ENCODE measurements around the gene ITPR1.

The ITPR1 gene

DNA sequence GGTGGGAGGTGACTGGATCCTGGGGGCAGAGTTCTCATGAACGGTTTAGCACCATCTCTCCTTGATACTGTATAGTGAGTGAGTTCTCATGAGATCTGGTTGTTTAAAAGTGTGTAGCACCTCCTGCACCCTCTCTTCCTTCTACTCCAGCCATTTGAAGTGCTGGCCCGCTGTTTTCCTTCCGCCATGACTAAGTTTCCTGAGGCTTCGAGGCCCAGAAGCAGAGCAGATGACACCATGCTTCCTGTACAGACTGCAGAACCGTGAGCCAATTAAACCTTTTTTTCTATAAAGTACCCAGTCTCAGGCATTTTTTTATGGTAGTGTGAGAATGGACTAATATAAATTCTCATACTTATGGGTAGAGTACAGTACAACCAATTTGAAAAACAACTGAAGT lies 362.5 kb downstream of the ITPR1 start:
- DNase-seq (ENCODE audit: low read depth): no peak

DNA sequence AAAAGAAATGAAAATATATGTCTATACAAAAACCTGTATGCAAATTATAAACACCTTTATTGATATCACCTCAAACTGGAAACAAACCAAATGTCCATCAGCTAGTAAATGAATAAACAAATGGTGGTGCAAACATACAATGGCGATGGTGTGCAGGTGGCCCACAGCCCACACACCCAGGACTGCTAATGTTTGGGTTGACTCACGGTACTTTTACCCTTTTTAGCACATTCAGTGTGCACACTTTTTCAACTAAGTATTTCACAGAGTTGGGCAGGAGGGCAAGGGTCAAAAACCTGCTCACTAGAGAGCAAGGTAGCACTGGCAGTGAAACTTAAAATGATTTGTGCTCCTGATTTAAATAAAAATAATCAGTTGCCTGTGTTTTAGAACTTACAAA lies 363.0 kb downstream of the ITPR1 start:
- no peak for DNase-seq (ENCODE audit: low read depth)

DNA sequence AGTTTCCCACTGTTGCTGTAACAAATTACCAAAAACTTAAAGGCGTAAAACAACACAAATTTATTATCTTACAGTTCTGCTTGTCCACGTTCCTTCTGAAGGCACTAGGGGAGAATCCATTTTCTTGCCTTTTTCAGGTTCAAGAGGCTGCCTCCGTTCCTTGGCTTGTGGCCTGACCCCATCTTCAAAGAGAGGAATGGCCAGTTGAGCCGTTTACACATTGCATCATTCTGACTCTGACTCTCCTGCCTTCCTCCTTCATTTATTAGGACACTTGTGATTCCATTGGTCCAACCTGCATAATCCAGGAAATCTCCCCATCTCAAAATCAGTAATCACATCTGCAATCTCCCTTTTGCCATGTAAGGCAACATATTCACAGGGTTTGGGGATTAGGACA lies 363.4 kb downstream of the ITPR1 start:
- no peak for DNase-seq (ENCODE audit: low read depth)

DNA sequence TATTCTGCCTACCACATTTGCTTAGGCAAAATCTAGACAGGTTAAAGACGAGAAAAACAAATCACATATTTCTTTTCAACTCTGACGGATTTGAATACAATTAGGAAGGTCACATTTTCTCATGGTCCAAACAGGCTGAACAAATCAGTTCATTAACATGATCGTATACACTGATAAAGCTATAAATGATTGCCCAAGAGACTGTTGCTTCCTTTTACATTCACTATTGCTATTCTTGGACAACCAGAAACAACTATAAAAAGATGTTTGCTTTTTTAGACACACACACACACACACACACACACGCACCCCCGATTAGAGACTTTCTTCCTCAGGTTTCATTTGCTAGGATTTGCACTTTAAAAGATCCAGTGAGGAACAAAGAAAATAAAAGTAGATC lies 363.8 kb downstream of the ITPR1 start:
- DNase-seq (ENCODE audit: low read depth): no peak

DNA sequence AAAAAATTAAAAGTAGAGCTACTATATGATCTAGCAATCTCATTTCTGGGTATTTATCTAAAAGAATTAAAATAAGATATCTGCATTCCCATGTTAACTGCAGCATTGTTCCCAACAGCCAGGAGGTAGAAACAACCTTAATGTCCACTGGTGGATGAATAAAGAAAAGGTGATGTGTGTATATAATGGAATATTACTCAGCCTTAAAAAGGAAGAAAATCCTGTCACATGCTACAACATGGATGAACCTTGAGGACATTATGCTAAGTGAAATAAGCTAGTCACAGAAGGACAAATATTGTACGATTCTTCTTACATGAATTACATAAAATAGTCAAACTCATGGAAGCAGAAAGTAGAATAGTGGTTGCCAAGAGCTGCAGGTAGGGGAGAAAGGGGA lies 366.6 kb downstream of the ITPR1 start:
- DNase-seq (ENCODE audit: low read depth): no peak

DNA sequence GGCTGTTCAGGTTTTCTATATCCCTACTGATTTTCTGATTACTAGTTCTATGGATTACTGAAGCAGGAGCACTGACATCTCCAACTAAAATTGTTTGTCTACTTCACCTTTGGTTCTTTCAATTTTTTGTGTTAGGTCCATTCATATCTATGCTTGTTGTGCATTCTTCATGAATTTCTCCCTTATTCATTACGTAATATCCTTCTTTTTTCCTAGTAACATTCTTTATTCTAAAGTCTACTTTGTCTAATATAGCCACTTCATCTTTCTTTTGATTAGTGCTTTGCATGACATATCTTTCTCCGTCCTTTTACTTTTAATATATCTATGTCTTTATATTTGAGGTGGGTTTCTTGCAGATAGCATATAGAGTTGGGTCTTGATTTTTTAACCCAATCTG lies 369.8 kb downstream of the ITPR1 start:
- DNase-seq (ENCODE audit: low read depth): no peak

DNA sequence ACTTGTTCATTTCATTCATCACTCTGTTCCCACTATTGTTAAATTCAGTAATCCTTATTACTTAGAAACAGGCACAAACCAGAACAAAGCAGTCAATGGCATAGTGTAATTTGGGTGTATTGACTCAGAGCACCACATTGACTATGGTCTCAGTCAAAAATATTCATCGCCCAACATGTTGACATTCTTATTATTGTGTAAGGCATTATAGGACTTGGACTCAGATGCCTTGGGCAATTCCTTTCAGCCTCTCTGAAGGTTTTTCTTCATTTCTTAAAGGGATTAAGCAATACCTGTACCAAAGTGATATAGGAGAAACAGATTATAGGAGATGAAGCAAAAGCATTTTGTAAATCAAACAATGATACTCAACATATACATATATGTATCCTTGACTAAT lies 371.4 kb downstream of the ITPR1 start:
- DNase-seq (ENCODE audit: low read depth): no peak

DNA sequence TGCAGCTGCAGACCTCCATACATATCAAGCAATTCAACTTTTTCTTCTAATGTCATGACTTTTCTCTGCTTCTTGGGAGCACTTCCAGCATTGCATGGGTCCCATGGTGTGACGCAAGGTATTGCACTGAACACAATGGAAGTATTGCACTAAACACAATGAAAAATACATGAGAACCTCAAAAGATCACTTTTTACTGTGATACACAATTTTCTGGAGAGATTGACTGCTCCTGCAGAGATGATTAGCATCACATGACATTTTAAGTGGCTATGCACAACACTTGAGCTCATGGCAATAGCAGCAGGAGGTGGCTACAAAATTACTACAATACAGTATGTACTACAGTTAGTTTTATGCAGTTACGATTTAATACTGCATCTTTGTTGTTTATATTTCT lies 372.6 kb downstream of the ITPR1 start:
- no peak for DNase-seq (ENCODE audit: low read depth)

DNA sequence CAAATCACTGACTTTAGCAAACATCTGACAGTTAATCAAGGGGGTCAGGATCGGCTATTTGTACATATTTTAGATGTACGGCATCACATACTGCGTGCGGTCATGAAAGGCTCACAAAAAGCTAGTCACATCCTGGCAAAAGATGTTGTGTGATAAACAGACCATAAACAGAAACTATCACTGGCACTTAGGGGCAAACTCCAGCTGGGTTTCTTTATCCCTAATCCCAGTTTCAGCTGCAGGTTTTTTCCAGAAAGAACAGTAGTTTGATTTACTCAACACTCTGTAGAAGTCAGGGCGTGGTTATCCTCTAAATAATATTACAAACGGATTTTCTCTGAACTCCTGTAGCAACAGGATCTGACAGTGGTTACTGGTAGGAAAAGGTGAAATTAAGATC lies 373.7 kb downstream of the ITPR1 start:
- no peak for DNase-seq (ENCODE audit: low read depth)

DNA sequence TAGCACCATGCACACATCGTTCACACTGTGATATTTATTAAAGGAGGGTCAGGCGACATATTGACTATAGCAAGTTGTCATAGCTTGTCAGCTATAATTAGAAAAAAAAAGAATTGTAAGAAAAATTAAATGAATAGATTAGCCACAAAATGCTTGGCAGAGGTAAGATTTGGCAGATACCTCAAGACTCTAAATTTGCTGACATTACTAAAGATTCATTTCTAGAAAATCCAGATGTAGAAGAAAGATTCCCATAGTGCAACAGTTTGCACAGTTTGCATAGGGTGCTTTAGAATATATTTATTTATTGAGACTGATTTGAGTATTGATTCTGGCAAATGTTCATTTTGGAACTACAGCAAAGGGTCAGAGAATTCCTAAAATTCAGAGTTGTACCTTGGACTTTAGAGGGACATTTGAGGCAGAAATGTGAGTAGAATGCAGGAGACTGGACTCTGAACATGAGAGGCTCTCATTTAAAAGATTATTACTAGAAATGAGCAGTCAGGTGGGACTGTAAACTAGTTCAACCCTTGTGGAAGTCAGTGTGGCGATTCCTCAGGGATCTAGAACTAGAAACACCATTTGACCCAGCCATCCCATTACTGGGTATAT lies 384.1 kb downstream of the ITPR1 start:
- no peak for DNase-seq (ENCODE audit: low read depth)

DNA sequence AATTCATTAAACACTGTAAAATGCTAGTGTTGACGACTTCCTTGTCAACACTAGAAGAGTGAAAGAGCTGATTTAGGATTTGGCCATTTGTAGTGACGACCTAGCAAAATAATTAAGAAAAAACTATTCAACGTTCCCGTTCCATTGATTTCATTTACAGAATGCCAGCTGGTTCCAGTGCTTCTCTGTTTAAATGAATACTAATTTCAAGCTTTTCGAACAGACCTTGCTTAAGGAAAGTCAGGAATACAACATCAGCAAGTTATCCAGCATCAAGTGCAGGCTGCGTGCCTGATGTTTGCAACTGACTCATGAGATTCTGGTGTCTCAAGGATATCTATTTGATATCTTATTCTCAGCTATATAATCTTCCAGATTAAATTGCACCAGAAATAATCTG lies 387.7 kb downstream of the ITPR1 start:
- no peak for DNase-seq (ENCODE audit: low read depth)

DNA sequence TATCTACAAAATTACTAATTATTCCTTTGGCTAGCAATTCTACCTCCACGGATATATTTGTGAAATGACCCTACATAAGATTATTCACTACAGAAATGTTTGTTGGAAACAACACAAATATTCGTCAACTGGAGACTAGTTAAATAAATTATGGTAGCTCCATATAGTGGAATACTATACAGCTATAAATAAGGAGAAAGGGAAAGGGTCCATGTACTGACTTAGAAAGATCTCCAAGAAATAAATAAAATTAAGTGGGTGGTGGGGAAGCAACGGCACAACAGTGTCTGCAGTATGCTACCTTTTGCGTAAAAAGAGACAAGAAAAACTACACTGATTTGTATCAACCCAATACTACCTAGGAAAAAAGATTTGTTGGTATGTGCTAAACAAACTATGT lies 389.4 kb downstream of the ITPR1 start:
- no peak for DNase-seq (ENCODE audit: low read depth)

DNA sequence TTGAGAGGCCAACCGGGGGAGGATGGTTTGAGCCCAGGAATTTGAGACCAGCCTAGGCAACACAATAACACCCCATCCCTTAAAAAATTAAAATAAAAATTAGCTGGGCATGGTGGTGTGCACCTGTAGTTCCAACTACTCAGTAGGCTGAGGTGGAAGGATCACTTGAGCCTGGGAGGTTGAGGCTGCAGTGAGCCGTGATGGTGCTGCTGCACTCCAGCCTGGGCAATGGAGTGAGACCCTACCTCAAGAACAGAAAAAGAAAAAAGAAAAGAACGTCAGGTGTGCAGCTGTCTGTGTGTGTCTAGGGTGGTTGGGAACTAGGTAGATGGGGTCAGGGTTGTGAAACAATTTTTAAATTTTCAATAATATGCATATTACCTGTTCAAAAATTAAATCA lies 389.9 kb downstream of the ITPR1 start:
- no peak for DNase-seq (ENCODE audit: low read depth)

DNA sequence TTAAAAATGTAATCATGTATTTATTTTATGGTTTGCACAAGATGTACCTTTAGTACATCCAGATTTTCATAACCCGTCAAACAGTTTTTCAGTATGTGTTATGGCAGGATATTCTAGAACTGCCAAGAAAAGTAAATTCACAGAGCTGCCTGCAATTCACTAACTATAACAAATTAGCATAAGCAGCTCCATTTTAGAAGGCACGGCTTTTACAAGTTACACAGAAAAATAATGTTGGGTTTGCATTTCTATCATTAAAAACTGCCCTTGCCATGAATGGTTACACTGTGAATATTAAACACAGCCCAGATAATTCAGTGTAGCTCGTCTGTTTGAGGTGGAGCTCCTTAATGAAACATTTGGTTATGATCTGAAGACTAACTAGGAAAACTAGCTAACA lies 391.7 kb downstream of the ITPR1 start:
- no peak for DNase-seq (ENCODE audit: low read depth)

DNA sequence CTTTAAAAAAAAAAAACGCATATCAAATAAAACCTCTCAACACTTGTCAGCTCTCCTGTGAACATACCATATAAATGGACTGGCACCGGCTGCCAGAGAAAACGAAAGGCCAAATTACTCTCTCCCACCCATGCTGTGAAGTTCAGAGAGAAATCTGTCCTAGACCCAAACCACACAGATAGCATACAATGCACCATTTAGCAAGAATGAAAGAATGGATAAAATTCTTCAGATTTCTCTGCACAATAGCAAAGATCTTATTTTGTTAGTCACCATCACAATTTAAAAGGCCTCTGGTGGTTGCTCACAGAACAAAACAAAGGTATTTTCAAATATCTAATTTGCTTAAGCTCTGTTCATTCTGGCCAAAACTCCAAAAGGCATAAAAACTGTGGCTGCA lies 392.2 kb downstream of the ITPR1 start:
- no peak for DNase-seq (ENCODE audit: low read depth)

DNA sequence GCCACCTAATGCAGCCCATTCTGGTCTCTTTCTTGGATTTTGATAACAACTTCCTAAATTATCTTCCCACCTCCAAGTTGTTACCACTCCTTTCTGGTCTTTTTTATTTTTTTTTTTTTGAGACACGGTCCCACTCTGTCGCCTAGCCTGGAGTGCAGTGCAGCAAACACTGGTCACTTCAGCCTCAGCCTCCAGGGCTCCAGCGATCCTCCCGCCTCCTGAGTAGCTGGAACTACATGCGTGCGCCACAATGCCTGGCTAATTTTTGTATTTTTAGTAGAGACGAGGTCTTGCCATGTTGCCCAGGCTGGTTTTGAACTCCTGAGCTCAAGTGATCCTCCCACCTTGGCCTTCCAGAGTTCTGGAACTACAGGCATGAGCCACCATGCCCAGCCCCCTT lies 393.3 kb downstream of the ITPR1 start:
- DNase-seq (ENCODE audit: low read depth): no peak

DNA sequence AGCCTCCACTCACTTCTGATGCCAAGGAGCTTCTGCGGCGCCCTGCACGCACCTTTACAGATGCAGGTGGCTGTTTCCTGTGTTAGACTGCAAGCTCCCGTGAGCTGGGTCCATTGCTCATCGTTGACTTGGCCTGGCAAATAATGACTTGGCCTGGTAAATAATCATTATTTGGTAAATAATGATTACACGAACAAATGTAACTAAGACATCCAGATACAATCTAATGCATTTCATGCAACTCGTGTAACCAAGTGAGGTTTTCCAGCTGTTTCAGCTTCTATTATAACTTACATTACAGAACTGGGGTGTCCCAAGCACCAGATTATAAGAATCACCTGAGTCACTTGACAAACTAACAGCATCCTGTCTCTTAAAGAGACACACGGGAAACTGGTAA lies 394.0 kb downstream of the ITPR1 start:
- DNase-seq (ENCODE audit: low read depth): no peak

DNA sequence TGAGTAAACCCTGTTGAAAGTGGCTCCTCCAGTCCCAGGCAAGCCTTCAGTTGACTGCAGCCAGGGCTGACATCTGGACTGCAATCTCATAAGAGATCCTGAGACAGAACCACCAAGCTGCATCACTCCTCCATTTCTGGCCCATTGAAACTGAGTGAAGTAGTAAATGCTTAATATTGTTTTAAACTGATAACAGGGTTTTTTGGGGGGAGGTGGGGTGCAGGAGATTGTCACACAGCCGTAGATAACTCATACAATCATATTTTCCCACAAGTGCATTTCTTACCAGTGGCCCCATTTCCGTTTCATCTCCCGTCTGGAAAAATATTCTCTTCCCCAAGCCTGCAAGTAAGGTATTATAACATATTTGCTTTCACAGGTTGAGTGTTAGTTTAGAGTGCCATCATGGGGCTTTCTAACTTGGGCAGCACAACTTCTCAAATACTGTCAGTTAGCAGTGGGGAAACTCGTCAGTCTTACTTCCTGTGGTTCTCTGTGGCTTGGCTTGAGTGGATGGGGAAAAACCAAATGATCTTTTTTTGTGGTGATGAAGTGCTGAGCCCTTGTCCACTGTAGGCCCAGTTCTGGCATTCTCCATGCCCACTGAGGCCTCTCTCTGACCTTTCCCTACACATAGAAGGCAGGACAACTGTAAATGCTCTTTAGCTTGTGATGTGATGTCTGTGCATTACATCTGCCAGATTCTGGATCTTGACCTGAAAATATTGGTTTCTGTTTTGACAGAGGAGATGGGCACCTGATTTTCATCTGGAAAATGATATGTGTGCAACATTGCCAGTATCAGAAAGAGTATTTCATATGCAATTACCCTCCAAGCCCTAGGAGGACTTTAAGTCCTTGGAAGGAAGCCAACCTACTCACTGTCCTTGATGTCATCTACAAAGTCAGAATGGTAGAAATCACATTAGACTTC lies 396.0 kb downstream of the ITPR1 start:
- no peak for DNase-seq (ENCODE audit: low read depth)

DNA sequence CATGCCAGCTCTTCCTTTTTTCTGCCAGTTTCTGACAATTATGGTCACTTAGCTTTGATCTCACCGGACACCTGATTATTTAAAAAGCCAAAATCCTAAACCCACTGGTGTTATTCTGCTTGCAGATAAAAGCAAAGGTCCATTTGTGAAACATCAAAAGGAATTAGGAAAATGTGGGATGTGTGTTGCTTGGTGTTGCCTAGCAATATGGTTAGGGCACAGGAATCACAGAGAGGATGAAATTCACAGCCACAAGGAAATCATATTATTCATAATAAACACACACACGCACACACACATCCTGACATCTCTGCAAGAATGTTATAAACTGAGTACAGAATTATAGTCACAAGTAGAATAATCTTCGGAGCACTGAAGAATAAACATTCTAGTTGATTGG lies 396.7 kb downstream of the ITPR1 start:
- no peak for DNase-seq (ENCODE audit: low read depth)

DNA sequence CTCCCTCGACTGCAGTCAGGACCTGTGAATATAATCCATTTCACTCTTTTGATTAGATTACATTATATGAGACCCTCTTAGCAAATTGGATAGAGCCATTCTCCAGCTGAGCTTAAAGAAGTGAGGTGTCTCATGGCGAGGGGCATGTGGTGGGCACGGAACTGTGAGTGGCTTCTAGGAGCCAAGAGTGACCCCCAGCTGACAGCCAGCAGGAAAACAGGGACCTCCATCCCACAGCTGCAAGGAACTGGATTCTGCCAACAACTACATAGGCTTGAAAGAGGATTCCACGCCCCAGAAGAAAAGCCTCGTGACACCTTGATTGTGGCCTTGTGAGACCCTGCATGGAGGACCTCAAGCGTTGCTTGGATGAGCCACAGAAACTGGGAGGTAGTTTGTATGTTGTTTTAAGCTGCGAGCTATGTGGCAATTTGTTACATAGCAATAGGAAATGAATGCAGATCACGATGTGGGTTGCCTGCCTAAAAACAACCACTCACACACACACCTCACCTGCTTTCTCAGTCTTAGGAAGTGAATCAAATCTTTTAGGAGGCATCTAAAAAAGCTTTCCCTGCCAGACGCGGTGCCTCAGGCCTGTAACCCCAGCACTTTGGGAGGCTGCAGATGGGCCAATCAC lies 401.9 kb downstream of the ITPR1 start:
- DNase-seq (ENCODE audit: low read depth): no peak

DNA sequence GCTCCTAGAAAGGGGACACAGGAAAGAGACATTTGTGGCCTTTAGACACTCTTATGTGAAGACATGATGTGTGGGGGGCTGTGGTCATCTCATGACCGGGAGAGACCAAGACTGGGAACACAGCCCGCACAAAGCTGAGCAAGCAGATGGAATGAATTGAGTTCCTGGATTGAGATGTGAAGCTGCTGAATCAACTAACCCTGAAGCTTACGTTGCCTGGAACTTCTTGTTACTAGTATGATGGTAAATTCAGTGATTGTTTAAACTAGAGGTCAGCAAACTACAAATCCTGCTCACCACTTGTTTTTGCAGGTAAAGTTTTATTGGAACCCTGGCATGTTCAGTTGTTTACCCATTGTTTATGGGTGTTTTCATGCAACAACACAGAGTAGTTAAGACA lies 402.7 kb downstream of the ITPR1 start:
- DNase-seq (ENCODE audit: low read depth): no peak
